HG02798 (cell line): ENCODE data around the gene CIAO2B.
A peak's percentile ranks its signal among the peaks of the same experiment; 100 is the strongest.
"Not testable (repeated sequence)": the region's sequence is repeated elsewhere in the genome, so short reads cannot be mapped to it uniquely, and the experiment has no call there.

Source experiments
- ATAC-seq: cut with Tn5 transposase; IDR thresholded peaks from one replicate; pipeline ENCODE4 v1.9.1; 2021; ENCODE audit warnings: mild to moderate bottlenecking; ENCODE audit not compliant: unreplicated experiment, poor library complexity

The CIAO2B gene

DNA sequence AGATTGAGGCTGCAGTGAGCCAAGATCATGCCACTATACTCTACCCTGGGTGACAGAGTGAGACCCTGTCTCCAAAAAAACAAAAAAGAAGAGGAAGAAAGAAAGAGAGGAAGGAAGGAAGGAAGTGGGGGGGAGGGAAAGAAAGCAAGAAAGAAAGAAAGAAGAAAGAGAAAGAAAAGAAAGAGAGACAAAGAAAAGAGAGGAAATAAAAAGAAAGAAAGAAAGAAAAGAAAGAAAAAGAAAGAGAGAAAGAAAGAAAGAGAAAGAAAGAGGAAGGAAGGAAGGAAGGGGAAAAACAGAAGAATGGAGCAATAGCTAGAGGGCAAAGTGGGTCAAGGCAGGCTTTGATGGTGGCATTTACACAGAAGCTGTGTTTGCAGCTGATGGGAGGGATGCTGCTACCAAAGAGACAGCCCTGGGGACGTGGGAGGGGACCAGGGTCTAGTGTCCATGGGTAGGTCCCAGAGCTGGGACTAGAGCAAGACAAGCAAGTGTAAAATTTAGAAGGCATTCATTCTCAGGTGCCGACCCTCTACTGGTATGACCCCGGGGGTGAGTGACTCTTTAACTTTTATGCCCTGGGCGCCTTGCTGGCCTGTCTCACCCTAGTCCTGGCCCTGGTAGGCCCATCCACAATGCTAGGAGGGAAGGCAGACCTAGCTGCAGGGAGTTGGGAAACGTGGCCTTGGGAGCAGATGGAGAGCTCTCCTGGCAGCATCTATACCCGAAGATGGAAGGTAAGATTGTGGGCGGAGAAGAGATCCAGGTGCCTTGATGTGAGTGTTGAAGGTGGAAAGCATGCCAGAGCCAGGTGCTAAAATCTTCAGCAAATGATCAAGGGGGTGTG lies 24.9 kb upstream of the CIAO2B start:
- no peak for ATAC-seq

DNA sequence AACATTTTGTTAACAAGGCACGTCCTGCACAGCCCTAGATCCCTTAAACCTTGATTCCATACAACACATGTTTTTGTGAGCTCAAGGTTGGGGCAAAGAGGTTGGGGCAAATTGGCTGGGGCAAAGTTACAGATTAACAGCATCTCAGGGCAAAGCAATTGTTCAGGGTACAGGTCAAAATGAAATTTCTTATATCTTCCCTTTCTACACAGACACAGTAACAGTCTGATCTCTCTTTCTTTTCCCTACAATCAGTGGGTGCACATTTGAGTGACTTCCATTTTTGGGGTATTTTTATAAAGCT lies 21.9 kb upstream of the CIAO2B start:
- not testable (repeated sequence) for ATAC-seq

DNA sequence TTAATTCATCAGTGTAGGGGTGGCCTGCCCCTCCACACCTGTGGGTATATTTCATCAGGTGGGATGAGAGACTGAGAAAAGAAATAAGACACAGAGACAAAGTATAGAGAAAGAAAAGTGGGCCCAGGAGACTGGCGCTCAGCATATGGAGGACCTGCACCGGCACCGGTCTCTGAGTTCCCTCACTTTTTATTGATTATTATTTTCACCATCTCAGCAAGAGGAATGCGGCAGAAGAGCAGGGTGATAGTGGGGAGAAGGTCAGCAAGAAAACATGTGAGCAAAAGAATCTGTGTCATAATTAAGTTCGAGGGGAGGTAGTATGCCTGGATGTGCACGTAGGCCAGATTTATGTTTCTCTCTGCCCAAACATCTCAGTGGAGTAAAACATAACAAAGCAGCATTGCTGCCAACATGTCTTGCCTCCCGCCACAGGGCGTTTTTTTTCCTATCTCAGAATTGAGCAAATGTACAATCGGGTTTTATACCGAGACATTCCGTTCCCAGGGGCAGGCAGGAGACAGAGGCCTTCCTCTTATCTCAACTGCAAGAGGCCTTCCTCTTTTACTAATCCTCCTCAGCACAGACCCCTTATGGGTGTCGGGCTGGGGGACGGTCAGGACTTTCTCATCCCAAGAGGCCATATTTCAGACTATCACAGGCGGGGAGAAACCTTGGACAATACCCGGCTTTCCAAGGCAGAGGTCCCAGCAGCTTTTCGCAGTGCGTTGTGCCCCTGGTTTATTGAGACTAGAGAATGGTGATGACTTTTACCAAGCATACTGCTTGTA lies 21.4 kb upstream of the CIAO2B start:
- not testable (repeated sequence) for ATAC-seq

DNA sequence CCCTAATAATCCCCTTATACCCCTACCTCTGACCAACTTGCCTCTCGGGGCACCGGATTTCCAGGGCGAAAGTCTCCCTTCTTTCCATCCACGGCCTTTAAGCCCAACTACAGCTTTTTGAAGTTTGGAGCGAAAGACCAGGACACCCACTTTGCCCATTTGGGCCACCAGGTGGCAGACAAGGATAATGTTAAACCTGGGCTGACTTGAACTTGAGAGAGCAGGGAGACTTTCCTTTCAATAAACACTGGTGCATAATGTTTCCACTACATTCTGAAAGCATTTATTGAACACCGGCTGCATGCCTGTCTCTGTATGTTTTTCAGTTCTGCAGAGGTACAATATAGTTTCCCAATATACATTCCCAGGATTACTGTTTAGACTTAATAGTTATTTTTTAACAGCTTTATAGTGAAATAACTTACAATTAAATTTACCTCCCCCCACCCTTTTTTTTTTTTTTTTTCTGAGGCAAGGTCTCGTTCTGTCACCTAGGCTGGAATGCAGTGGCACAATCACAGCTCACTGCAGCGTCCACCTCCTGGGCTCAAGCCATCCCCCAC lies 20.0 kb upstream of the CIAO2B start:
- no peak for ATAC-seq

DNA sequence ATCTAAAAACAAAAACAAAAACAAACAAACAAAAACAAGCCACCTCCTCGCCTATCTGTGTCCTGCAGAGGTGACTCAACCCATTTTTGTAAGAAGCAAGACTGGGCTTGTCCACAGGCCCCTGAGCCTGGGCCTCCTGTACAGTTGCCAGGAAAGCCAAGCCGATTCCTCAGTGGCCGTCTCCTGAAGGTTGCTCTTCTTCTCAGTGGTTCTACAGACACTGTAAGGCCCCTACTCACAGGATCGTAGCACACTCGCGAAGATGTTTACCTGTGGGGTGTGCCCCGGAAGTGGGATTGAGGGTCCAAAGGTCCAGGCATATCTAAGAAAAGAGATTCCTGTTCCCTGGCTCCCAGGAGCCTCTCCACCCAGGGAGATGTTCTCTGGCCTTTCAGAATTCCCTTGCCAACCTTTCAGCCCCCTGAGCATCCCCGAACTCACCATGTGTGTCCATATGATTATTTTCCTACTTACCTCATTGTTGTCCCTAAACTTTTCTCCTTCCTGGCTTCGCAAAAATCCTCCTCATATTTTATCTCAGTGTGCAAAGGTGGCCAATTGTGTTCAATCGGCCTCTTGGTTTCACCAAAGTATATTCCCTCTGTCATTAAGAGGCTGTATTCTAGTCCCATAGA lies 19.4 kb upstream of the CIAO2B start:
- ATAC-seq = no peak

GRCh38 chr16:66952430-66953110 lies 18.4 kb upstream of the CIAO2B start:
- ATAC-seq = no peak

DNA sequence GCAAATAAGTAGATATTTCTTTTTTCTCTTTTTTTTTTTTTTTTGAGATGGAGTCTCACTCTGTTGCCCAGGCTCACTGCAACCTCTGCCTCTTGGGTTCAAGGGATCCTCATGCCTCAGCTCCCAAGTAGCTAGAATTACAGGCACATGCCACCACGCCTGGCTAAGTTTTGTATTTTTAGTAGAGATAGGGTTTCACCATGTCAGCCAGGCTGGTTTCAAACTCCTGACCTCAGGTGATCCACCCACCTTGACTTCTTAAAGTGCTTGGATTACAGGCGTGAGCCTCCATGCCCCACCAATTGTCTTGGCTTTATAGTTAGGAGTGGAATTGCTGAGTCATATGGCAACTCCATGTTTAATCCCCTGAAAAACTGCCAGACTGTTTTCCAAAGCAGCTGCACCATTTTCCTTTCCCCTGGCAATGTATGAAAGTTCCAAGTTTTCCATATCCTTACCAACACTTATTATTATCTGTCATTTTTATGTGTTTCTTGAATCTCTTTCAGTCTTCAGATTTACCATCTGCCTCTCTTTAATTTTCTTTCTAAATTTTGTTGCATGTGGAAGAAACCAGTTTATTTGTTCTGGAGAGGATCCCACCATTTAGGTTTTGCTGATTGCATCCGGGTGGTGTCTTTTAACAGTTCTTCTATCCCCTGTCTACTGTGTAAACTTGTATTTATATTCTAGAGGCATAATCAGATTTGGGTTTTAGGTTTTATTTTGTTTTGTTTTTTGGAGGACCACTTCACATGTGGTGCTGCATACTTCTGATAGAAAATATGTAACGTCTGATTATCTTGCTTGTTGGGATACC lies 17.0 kb upstream of the CIAO2B start:
- ATAC-seq = no peak

- ATAC-seq = no peak
These were observed 16.2 kb upstream of the CIAO2B start for GRCh38 chr16:66950437-66950836.

GRCh38 chr16:66949472-66949871 lies 15.3 kb upstream of the CIAO2B start:
- ATAC-seq = no peak

GRCh38 chr16:66948837-66949225 lies 14.6 kb upstream of the CIAO2B start:
- ATAC-seq = no peak

DNA sequence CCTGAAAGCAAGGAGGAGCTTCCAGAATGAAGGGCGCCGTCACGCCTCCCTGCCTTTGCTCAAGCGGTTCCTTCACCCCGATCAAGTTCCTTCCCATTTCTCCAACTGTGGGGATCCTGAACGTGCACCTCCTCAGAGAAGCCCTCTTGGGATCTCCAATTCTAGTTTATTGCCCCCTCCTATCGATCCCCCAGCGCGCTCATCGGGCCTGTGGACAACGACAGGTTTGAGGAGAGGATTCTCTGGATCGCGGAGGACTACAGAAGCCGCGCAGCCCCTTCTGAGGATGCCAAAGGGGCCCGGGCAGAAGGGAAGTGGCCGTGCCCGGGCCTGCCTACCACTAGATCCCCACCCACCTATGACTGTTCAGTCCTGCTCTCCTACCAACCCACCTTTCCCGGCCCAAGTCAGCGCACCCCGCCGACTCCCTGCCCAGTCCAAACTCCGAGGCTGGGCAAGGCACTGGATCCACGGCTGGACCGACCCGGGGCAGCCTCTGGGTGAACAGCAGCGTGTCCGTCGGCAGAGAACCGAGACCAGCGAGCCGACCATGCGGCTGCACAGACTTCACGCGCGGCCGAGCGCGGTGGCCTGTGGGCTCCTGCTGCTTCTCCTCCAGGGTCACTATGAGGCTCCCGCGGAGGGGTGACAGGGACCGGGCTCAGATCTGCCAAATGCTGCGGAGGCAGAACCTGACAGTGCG lies 14.1 kb upstream of the CIAO2B start:
- ATAC-seq = no peak

- peak; percentile 70 for ATAC-seq
These were observed 13.3 kb upstream of the CIAO2B start for GRCh38 chr16:66947302-66948065.

GRCh38 chr16:66946974-66947301 lies 12.7 kb upstream of the CIAO2B start:
- ATAC-seq = no peak

DNA sequence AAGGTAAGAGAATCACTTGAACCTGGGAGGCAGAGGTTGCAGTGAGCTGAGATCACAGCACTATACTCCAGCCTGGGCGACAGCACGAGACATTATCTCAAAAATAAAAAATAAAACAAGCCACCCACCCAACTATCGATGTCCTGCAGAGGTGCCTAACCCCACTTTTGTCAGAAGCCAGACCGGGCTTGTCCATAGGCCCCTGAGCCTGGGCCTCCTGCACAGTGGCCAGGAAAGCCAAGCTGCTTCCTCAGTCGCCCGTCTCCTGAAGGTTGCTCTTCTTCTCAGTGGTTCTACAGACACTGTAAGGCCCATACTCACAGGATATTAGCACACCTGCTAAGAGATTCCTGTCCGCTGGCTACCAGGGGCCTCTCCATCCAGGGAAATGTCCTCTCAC lies 12.3 kb upstream of the CIAO2B start:
- no peak for ATAC-seq

- no peak for ATAC-seq
These were observed 11.7 kb upstream of the CIAO2B start for GRCh38 chr16:66945939-66946338.

DNA sequence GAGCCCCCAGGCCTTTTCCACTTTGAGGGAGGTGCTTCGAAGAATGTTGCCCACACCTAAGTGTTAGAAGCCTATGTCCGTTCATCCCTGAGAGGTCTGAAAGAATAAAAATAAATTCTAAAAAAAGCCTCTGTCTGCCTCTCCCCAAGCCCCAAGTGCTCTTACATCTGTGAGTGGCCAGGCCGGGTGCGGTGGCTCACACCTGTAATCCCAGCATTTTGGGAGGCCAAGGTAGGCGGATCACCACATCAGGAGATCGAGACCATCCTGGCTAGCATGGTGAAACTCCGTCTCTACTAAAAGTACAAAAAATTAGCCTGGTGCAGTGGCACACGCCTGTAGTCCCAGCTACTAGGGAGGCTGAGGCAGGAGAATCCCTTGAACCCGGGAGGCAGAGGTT lies 10.8 kb upstream of the CIAO2B start:
- ATAC-seq = not testable (repeated sequence)

- ATAC-seq = no peak
These were observed 9.8 kb upstream of the CIAO2B start for GRCh38 chr16:66944054-66944441.

DNA sequence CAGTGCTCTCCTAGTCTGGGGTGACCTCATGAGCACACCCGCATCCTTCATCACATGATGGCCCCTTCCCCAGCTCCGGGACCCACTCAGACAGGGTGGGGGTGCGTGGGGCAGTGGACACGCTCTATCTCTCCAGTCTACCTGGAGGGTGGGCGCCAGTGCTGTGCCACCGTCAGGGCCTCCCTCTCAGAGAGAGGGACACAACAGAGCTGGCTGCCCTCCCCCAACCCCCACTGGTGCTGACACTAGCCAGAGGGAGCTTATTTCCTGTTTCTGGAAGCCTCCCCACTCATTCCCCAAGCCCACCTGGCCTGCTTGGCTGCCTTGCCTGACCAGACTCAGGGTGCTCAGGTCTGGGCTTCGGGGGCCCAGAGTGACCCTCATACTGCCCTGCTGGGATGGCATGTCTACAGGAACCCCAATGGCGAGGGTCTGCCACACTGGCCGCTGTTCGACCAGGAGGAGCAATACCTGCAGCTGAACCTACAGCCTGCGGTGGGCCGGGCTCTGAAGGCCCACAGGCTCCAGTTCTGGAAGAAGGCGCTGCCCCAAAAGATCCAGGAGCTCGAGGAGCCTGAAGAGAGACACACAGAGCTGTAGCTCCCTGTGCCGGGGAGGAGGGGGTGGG lies 9.3 kb upstream of the CIAO2B start:
- no peak for ATAC-seq
